GM12801 (cell line): ENCODE results near the gene SLC35F1.

Experiments
- CTCF ChIP-seq: IDR thresholded peaks from one replicate; pipeline ENCODE4 v1.5.1; 2011; ENCODE audit warnings: control low read depth; ENCODE audit not compliant: insufficient read length; ENCODE audit errors: extremely low read depth

Gene SLC35F1

DNA sequence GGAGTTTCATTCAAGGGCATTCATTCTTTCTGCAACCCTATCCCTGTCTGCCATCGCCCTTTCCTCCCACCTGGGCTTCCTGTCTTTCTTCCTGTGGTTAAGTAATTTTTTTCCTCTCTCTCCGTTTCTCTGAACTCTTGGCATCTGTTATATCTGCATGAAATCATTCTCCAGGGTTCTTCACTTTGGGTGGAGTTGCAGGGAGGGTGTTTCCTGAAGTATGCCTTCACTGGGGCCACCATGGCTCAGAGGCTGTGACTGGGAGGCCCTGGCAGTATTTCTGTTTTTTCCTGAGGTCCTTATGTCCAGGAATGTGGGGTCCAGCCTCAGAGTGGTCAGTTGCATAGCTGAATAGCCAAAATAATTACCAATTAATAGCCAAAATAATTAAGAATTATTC, 137.2 kb downstream of the SLC35F1 start:
- no peak for TF ChIP-seq CTCF

GRCh38 chr6:118054082-118054481, 147.0 kb downstream of the SLC35F1 start:
- no peak for TF ChIP-seq CTCF

DNA sequence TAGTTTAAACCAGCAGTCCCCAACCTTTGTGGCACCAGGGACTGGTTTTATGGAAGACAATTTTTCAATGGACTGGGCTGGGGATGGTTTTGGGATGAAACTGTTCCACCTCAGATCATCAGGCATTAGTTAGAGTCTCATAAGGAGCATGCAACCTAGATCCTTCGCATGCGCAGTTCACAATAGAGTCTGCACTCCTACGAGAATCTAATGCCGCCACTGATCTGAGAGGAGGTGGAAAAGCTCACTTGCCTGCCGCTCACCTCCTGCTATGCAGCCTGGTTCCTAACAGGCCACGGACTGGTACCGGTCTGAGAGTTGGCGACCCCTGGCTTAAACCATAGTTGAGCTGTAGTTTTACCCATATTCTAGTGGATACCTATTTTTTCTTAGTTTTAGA, 154.6 kb downstream of the SLC35F1 start:
- TF ChIP-seq CTCF, result no peak

DNA sequence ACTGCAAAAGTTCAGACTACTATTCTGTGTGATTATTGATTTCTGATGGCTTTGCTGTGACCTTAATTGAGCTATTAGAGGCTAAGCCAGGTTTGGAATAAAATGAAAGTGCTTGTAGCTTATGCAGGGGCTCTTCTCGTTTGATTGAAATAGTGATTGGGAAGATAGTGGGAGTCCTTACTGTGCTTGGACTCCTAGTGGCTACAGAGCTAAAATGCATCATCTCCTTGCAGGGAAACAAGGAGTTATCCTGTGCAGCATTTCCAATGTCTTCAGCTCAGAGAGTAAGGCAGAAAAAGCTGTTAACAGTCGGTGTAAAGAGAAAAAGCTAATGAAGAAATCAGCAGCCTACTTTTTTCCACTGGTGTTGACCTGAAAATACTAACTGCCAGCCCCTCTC, 173.5 kb downstream of the SLC35F1 start:
- TF ChIP-seq CTCF, result no peak

DNA sequence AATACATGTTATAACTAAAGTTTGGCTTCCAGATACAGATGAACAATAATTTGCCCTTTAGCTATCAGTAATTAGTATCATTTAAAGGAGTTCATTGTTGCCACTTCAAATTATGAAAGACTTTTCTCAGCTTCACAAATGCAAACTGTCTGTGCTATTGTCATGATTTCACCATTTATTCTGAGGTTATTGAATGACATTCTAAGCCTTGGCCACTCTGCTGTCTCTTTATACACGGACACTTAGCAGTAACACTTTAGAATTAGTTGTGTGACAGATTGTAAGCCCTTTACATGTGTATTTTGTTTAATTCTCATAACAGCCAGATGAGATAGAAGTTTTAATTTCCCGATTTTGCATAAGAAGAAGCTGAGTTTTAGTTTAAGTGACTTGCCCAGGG, 176.6 kb downstream of the SLC35F1 start:
- TF ChIP-seq CTCF, result no peak

DNA sequence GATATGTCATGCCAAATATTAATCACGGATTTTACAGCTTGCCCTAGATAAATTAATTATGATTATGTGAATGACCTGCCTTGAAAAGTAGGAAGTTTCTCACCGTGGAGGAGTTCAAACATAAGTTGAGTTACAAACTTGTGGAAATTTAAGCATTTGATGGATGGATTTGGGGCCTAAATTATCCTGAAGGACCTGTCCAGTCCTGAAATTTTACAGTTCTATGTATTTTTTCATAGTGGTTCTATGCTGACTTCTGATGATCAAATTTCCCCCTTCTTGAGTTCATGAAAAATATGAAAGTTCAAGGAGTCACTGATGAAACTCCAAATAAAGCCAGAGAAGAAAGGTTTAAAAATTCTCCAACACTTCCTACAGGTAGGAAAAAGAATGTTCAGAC, 178.6 kb downstream of the SLC35F1 start:
- no peak for TF ChIP-seq CTCF

GRCh38 chr6:118086159-118086558, 179.1 kb downstream of the SLC35F1 start:
- no peak for TF ChIP-seq CTCF

DNA sequence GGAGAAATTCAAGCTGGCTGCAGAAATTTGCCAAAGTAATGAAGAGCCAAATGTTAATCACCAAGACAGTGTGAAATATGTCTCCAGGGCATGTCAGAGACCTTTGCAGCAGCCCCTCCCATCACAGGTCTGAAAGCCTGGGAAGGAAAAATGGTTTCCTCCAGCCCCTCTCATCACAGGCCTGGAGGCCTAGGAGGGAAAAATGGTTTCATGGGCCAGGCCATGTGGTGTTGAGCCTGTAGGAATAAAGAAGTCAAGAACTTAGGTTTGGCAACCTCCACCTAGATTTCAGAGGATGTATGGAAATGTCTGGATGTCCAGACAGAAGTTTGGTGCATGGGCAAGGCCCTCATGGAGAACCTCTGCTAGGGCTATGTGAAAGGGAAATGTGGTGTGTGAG, 185.0 kb downstream of the SLC35F1 start:
- no peak for TF ChIP-seq CTCF
